Gastrocnemius medialis (tissue), 4 donors: ENCODE data around the gene ELF3. TPM values are rescaled to one million over a fixed set of nuclear protein-coding genes. Genes with fewer than 3 reads are reported as not detected.

ENCODE experiments used
- ATAC-seq, 2 donors: fragments of 150-250 bp; one replicate each; pipeline ENCODE4 v1.9.1; 2016
- DNase-seq, 2 donors: peaks; one replicate each; pipeline ENCODE4 v3.0.0-alpha.2; 2019
- H3K27ac ChIP-seq, 4 donors: fragments of 200-600 bp; sonication (generic); 1 replicate in 1 of 4; 2 replicates in 3 of 4; pipeline ENCODE4 v1.5.1; 2016 to 2018; ENCODE audit warnings: mild to moderate bottlenecking in 2 of 4, moderate library complexity in 1 of 4
- H3K27me3 ChIP-seq, 3 donors: fragments of 200-600 bp; sonication (generic) in 2 of 3; 1 replicate in 1 of 3; 2 replicates in 2 of 3; pipeline versions ENCODE4 v1.5.1 to v1.6.0; 2016 to 2019; ENCODE audit warnings: mild to moderate bottlenecking in 1 of 3, moderate library complexity in 1 of 3
- H3K36me3 ChIP-seq, 2 donors: fragments of 200-600 bp; sonication (generic) in 1 of 2; one replicate each; pipeline ENCODE4 v1.5.1; 2017 to 2018
- H3K4me1 ChIP-seq, 2 donors: fragments of 200-600 bp; sonication (generic) in 1 of 2; one replicate each; pipeline ENCODE4 v1.5.1; 2016 to 2017; ENCODE audit warnings: mild to moderate bottlenecking in 2 of 2
- H3K4me3 ChIP-seq, 4 donors: fragments of 200-600 bp; sonication (generic) in 3 of 4; 1 replicate in 1 of 4; 2 replicates in 3 of 4; pipeline ENCODE4 v1.5.1; 2016 to 2019; ENCODE audit warnings: mild to moderate bottlenecking in 2 of 4
- H3K9me3 ChIP-seq, 3 donors: fragments of 200-600 bp; sonication (generic) in 2 of 3; 1 replicate in 1 of 3; 2 replicates in 2 of 3; pipeline ENCODE4 v1.5.1; 2016 to 2019
- POLR2A ChIP-seq, 2 donors: fragments of 450-650 bp; IDR thresholded peaks; one replicate each; pipeline ENCODE4 v1.6.1; 2017; ENCODE audit warnings: antibody characterized with exemption in 2 of 2, mild to moderate bottlenecking in 2 of 2, moderate library complexity in 2 of 2
- in situ Hi-C, 4 donors: fragments of 200-750 bp; cut with MboI; loops; one replicate each; pipeline versions ENCODE4 v1.15.0 to v1.8.0; 2017; ENCODE audit warnings: low sequenced_read_pairs in 4 of 4
- intact Hi-C: fragments of 100-400 bp; cut with DNase I; formaldehyde crosslinking; loops from one replicate; pipeline ENCODE4 v1.15.1; 2023; ENCODE audit warnings: low total_unique reads
- total RNA-seq, 4 donors: library from RNA; depleted of rRNA; stranded (reverse); fragments of >200 nt; gene quantifications; one replicate each; pipeline versions ENCODE4 v1.1.0 to v1.2.3, GENCODE V29; 2016
- TF ChIP-seq, protein P1 (sequence below), 5 experiments: fragments of 450-650 bp in 3 of 5; fragments of 200-600 bp in 2 of 5; sonication (generic) in 2 of 5; IDR thresholded peaks in 4 of 5; conservative IDR thresholded peaks in 1 of 5; 1 replicate in 4 of 5; 2 replicates in 1 of 5; pipeline ENCODE4 v1.5.1; 2016 to 2019; ENCODE audit warnings: antibody characterized with exemption in 5 of 5, mild to moderate bottlenecking in 3 of 5, moderate library complexity in 3 of 5

ELF3 gene
- total RNA-seq, 4 donors from 2014 or later = 0.10 to 3.8 (median 0.73) TPM; not detected in 1

DNA sequence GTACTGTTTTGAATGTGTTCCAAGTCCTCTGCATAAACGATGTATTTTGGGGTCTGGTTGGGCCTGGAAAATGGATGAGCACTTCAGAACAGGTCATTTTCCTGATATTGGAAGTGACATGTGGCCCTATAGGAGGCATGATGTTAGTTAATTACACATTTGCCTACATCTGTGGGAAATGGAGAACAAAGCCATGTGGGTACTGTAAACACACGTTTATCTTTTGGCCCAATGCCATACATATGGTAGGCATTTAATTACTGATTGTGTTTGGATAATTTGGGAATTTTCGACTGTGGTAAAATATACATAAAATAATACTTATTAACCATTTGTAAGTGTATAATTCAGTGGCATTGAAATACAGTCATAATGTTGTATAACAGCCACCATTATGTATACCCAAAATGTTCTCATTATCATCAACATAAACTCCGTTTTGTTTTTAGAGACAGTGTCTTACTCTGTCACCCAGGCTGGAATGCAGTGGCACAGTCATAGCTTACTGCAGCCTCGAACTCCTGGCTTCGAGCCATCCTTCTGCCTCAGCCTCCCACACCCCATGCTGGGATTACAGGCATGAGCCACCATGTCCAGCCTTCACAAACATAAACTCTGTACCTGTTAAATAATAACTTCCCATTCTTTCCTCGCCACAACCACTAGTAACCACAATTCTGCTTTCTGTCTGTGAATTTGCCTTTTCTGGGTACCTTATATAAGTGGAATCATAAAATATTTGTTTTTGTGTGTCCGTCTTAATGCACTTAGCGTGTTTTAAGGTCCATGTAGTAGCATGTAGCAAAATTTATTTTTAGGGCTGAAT, 39.8 kb upstream of the ELF3 start:
- ATAC-seq = no peak
- Histone ChIP-seq H3K27me3 (no peaks in the 10 kb centered on the region), H3K4me1 (peaks cover 7% of the 10 kb centered on the region in 2 donors), H3K27ac (no peak overlapping the region), H3K9me3 (no peaks in the 10 kb centered on the region), H3K4me3 (no peak overlapping the region), H3K36me3 (peaks cover 0 to 48% of the 10 kb centered on the region in 2 donors)
- in situ Hi-C loops = loop anchor here (5.0 kb wide), 2 partner anchors 73 to 78 kb away; no protein-coding TSS in a partner anchor
- DNase-seq = no peak
- intact Hi-C loops = loop anchor here (5.0 kb wide), 1 partner anchor 143 kb away; the partner anchor contains the start of gene IPO9
- TF ChIP-seq, protein P1, sequence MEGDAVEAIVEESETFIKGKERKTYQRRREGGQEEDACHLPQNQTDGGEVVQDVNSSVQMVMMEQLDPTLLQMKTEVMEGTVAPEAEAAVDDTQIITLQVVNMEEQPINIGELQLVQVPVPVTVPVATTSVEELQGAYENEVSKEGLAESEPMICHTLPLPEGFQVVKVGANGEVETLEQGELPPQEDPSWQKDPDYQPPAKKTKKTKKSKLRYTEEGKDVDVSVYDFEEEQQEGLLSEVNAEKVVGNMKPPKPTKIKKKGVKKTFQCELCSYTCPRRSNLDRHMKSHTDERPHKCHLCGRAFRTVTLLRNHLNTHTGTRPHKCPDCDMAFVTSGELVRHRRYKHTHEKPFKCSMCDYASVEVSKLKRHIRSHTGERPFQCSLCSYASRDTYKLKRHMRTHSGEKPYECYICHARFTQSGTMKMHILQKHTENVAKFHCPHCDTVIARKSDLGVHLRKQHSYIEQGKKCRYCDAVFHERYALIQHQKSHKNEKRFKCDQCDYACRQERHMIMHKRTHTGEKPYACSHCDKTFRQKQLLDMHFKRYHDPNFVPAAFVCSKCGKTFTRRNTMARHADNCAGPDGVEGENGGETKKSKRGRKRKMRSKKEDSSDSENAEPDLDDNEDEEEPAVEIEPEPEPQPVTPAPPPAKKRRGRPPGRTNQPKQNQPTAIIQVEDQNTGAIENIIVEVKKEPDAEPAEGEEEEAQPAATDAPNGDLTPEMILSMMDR (IDR thresholded peaks at IDR 0.05 in 4 of 5, conservative IDR thresholded peaks at IDR 0.05 in 1 of 5) = no peak
- TF ChIP-seq POLR2A (IDR thresholded peaks at IDR 0.05) = no peak

DNA sequence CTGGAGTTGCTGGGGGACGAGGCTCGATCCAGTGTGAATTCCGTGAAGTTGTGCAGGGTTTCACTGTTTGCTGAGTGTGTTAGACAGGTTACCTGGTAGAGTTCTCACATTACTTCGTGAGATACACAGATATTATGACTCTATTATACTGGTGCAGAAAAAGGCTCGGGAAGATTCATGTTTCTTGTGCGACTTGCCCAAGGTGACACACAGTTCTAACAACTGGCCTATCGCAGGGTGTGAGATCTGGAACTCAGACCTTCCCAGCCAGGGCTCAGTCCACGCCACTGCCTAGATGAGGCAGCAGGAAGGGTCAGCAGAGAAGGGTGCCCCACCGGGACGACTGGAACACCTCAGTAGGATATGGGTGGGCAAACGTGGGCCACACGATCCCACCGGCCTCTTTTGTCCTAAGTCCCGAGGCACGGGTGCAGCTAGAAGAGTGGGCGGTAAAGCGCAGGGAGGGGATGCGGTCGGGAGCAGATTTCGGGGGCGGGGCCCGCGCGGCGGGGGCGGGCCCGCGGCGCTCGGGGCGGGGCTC, 28.2 kb upstream of the ELF3 start:
- ATAC-seq (peak in 1 of 2 donors; percentile 10), DNase-seq (peak; percentile 27 to 49)
- Histone ChIP-seq H3K4me1 (peaks cover 5 to 11% of the 10 kb centered on the region in 2 donors), H3K9me3 (no peaks in the 10 kb centered on the region), H3K27ac (peak overlapping the region; percentile 36 to 90 (median 82)), H3K27me3 (no peaks in the 10 kb centered on the region), H3K4me3 (peak overlapping the region; percentile 78 to 95 (median 86)), H3K36me3 (no peaks in the 10 kb centered on the region)
- no peak for TF ChIP-seq POLR2A (IDR thresholded peaks at IDR 0.05)
- TF ChIP-seq, protein P1 (IDR thresholded peaks at IDR 0.05 in 4 of 5, conservative IDR thresholded peaks at IDR 0.05 in 1 of 5) = no peak
- intact Hi-C loops (loop anchor here (2.0 to 10.0 kb wide), 2 partner anchors 27 to 447 kb away; partner anchors contain the start of genes NAV1 and TIMM17A), in situ Hi-C loops (no loop called here)

DNA sequence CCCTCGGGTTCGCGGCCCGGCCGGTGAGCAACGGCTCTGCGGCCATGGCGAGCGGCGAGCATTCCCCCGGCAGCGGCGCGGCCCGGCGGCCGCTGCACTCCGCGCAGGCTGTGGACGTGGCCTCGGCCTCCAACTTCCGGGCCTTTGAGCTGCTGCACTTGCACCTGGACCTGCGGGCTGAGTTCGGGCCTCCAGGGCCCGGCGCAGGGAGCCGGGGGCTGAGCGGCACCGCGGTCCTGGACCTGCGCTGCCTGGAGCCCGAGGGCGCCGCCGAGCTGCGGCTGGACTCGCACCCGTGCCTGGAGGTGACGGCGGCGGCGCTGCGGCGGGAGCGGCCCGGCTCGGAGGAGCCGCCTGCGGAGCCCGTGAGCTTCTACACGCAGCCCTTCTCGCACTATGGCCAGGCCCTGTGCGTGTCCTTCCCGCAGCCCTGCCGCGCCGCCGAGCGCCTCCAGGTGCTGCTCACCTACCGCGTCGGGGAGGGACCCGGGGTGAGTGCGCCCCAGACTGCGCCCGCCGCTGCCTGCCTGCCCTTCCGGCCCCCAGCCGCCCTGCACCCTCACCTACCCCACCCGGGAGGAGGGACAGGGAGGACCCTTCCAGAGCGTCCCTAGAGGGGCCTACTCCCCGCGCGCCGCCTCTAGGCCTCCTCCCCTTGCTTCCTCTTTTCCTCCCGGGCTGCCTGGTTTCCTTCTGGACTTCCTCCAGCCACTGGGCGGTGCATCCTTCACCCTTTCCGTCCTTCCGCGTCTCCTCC, 27.6 kb upstream of the ELF3 start, which contains the start of gene RNPEP:
RNPEP (plus strand) TSS at position 26 of the 757 bp plus-strand sequence; CDS start at position 45, 19 bp downstream.
- no peaks in the 10 kb centered on the region for H3K27me3 ChIP-seq
- TF ChIP-seq, protein P1 (IDR thresholded peaks at IDR 0.05 in 4 of 5, conservative IDR thresholded peaks at IDR 0.05 in 1 of 5) = peak in 1 of 5 experiments; percentile 22
- peak; percentile 68 to 71 for TF ChIP-seq POLR2A (IDR thresholded peaks at IDR 0.05)
- peak within 1 kb of the TSS; percentile 78 to 95 (median 86) for H3K4me3 ChIP-seq
- no peaks in the 10 kb centered on the region for H3K36me3 ChIP-seq
- DNase-seq (peak; percentile 40 to 69), ATAC-seq (peak; percentile 83)
- intact Hi-C loops (loop anchor here (2.0 to 10.0 kb wide), 2 partner anchors 28 to 448 kb away; partner anchors contain the start of genes NAV1 and TIMM17A), in situ Hi-C loops (no loop called here)
- H3K27ac ChIP-seq = peak within 1 kb of the TSS; percentile 75 to 90 (median 82)
- H3K4me1 ChIP-seq = peaks cover 5 to 11% of the 10 kb centered on the region in 2 donors
- H3K9me3 ChIP-seq = no peaks in the 10 kb centered on the region

DNA sequence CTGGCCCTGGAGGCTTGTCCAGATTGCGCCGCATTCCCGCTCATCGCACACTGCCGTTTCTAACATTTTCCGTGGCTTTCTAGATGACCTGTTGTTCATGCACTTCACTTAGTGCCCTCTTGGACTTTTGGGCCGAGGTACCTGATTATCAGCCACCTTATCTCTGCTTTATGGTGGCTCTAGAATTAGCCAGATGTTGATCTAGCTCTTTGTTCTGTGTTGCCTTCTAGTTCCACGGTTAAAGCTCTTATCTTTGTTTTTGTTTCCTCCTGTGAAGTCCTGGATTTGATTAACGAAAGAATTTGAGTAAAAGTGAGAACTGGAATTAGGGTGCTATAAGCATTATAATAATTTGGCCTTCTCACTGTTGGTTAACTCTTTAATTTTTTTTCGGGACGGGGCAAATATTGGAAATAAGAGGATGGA, 27.0 kb upstream of the ELF3 start:
- Histone ChIP-seq H3K4me3 (peak overlapping the region; percentile 78 to 95 (median 86)), H3K4me1 (peaks cover 5 to 14% of the 10 kb centered on the region in 2 donors), H3K9me3 (no peaks in the 10 kb centered on the region), H3K27ac (peak overlapping the region; percentile 75 to 90 (median 82)), H3K36me3 (no peaks in the 10 kb centered on the region), H3K27me3 (no peaks in the 10 kb centered on the region)
- DNase-seq (no peak), ATAC-seq (no peak)
- TF ChIP-seq, protein P1 (IDR thresholded peaks at IDR 0.05 in 4 of 5, conservative IDR thresholded peaks at IDR 0.05 in 1 of 5) = no peak
- no peak for TF ChIP-seq POLR2A (IDR thresholded peaks at IDR 0.05)
- intact Hi-C loops = loop anchor here (2.0 to 10.0 kb wide), 2 partner anchors 29 to 449 kb away; partner anchors contain the start of genes NAV1 and TIMM17A
- in situ Hi-C loops = no loop called here
